SU-DHL-6 (cell line): ENCODE results near the gene TIMM17A.

Experiments used
- H2AFZ ChIP-seq: fragments of 200-600 bp; sonication (generic); 2 replicates; pipeline ENCODE4 v1.6.1; 2014; ENCODE audit warnings: low read depth, mild to moderate bottlenecking, moderate library complexity, mixed read lengths, antibody characterized with exemption, low read length; ENCODE audit not compliant: severe bottlenecking
- H3F3A ChIP-seq: fragments of 200-600 bp; shearing (Covaris generic); 2 replicates; pipeline ENCODE4 v1.6.0; 2016; ENCODE audit warnings: antibody characterized with exemption, mild to moderate bottlenecking; ENCODE audit not compliant: insufficient read depth
- H3K27ac ChIP-seq: fragments of 200-600 bp; sonication (generic); 2 replicates; pipeline ENCODE4 v1.5.1; 2016; ENCODE audit warnings: low read depth, mild to moderate bottlenecking, low read length, moderate library complexity, mixed read lengths
- H3K27me3 ChIP-seq: fragments of 200-600 bp; sonication (generic), shearing (Covaris generic); 2 replicates; pipeline ENCODE4 v1.6.0; 2014; ENCODE audit warnings: mild to moderate bottlenecking, low read length
- H3K36me3 ChIP-seq: fragments of 200-600 bp; sonication (generic); 2 replicates; pipeline ENCODE4 v1.6.1; 2014; ENCODE audit warnings: mild to moderate bottlenecking, low read length, mixed read lengths
- H3K4me2 ChIP-seq: fragments of 300-600, 200-600 bp; shearing (Covaris generic), sonication (generic); 2 replicates; pipeline ENCODE4 v1.6.0; 2014; ENCODE audit warnings: low read length, low read depth, mild to moderate bottlenecking; ENCODE audit not compliant: poor library complexity, severe bottlenecking
- H3K4me3 ChIP-seq: fragments of 200-600 bp; sonication (generic); 2 replicates; pipeline ENCODE4 v1.5.1; 2014; ENCODE audit warnings: antibody characterized with exemption, low read length, mild to moderate bottlenecking, mixed read lengths; ENCODE audit not compliant: insufficient read depth, poor library complexity, severe bottlenecking
- H3K79me2 ChIP-seq: fragments of 200-600 bp; sonication (generic); 2 replicates; pipeline ENCODE4 v1.6.1; 2014; ENCODE audit warnings: mild to moderate bottlenecking, low read length, moderate library complexity; ENCODE audit not compliant: insufficient read depth
- H3K9ac ChIP-seq: fragments of 200-600 bp; sonication (generic); 2 replicates; pipeline ENCODE4 v1.7.0; 2014; ENCODE audit warnings: mild to moderate bottlenecking, low read length
- H3K9me2 ChIP-seq: fragments of 200-600 bp; sonication (generic); replicated peaks from 2 replicates; pipeline ENCODE4 v1.6.1; 2014; ENCODE audit warnings: low read length; ENCODE audit not compliant: insufficient read depth
- H3K9me3 ChIP-seq: fragments of 200-600 bp; sonication (generic); 2 replicates; pipeline ENCODE4 v1.6.1; 2014; ENCODE audit warnings: low read length, mixed read lengths; ENCODE audit not compliant: insufficient read depth
- H4K20me1 ChIP-seq: fragments of 200-600 bp; sonication (generic); 2 replicates; pipeline ENCODE4 v1.6.1; 2014; ENCODE audit warnings: low read depth, mild to moderate bottlenecking, antibody characterized with exemption, low read length, moderate library complexity, mixed read lengths
- EZH2phosphoT487 ChIP-seq: fragments of 200-600 bp; sonication (generic), shearing (Covaris generic); conservative IDR thresholded peaks from 2 replicates; pipeline ENCODE4 v1.6.1; 2018; ENCODE audit warnings: mild to moderate bottlenecking, antibody characterized with exemption, low read length, moderate library complexity, mixed read lengths
- TF ChIP-seq, protein P1 (sequence below): fragments of 200-600 bp; sonication (generic); IDR thresholded peaks from one replicate; pipeline ENCODE4 v1.5.1; 2017; ENCODE audit warnings: antibody characterized with exemption, mild to moderate bottlenecking, low read length, moderate library complexity; ENCODE audit not compliant: insufficient read depth, poor library complexity, severe bottlenecking

Gene TIMM17A

DNA sequence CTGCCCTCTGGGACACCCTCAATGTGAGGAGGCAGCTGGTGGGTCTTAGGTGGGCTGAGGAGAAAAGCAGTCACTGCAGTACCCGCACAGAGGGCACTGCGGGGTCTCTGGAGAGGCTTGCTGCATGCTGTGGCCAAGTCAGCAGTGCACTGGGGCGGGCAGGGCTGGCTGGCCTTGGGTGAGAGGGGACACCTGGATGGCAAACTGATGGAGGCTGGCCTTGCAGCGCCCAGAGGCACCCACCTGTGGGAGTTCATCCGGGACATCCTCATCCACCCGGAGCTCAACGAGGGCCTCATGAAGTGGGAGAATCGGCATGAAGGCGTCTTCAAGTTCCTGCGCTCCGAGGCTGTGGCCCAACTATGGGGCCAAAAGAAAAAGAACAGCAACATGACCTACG lies 58.3 kb downstream of the TIMM17A start:
- Histone ChIP-seq H3K4me3 (no peak overlapping the region), H3F3A (no peaks in the 10 kb centered on the region), H3K9me2 (no peaks in the 10 kb centered on the region), H3K9ac (no peak overlapping the region), H3K36me3 (no peaks in the 10 kb centered on the region), H3K79me2 (no peaks in the 10 kb centered on the region), H3K27ac (no peak overlapping the region), H2AFZ (no peak overlapping the region), H3K27me3 (no peaks in the 10 kb centered on the region), H4K20me1 (no peaks in the 10 kb centered on the region), H3K9me3 (no peaks in the 10 kb centered on the region), H3K4me2 (no peak overlapping the region)
- TF ChIP-seq, protein P1, sequence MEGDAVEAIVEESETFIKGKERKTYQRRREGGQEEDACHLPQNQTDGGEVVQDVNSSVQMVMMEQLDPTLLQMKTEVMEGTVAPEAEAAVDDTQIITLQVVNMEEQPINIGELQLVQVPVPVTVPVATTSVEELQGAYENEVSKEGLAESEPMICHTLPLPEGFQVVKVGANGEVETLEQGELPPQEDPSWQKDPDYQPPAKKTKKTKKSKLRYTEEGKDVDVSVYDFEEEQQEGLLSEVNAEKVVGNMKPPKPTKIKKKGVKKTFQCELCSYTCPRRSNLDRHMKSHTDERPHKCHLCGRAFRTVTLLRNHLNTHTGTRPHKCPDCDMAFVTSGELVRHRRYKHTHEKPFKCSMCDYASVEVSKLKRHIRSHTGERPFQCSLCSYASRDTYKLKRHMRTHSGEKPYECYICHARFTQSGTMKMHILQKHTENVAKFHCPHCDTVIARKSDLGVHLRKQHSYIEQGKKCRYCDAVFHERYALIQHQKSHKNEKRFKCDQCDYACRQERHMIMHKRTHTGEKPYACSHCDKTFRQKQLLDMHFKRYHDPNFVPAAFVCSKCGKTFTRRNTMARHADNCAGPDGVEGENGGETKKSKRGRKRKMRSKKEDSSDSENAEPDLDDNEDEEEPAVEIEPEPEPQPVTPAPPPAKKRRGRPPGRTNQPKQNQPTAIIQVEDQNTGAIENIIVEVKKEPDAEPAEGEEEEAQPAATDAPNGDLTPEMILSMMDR: no peak
- no peak for TF ChIP-seq EZH2phosphoT487

DNA sequence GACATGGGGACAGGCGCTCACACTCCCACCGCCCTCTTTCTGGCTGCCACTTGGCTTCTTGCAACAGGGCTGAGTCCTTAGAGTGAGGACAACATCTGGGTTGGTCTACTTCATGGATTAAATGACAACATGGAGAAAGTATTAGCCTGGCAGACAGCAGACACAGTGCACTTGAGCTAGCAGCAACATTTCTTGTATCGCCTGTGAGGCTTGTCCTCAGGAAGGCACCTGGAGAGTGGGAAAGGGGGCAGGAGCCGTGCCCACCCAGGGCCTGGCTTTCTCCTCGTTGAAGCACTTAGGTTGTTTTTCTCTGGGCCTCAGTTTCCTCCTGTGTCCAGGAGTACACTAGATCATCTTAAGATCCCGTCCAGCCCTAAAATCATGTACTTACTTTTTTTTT lies 58.8 kb downstream of the TIMM17A start:
- Histone ChIP-seq H3K9me2 (no peaks in the 10 kb centered on the region), H3K27me3 (no peaks in the 10 kb centered on the region), H3K9me3 (no peaks in the 10 kb centered on the region), H3K4me2 (no peak overlapping the region), H4K20me1 (no peaks in the 10 kb centered on the region), H3K4me3 (no peak overlapping the region), H3F3A (no peaks in the 10 kb centered on the region), H3K79me2 (no peaks in the 10 kb centered on the region), H3K9ac (no peak overlapping the region), H3K36me3 (no peaks in the 10 kb centered on the region), H3K27ac (no peak overlapping the region), H2AFZ (no peak overlapping the region)
- TF ChIP-seq, protein P1: no peak
- TF ChIP-seq EZH2phosphoT487: no peak

DNA sequence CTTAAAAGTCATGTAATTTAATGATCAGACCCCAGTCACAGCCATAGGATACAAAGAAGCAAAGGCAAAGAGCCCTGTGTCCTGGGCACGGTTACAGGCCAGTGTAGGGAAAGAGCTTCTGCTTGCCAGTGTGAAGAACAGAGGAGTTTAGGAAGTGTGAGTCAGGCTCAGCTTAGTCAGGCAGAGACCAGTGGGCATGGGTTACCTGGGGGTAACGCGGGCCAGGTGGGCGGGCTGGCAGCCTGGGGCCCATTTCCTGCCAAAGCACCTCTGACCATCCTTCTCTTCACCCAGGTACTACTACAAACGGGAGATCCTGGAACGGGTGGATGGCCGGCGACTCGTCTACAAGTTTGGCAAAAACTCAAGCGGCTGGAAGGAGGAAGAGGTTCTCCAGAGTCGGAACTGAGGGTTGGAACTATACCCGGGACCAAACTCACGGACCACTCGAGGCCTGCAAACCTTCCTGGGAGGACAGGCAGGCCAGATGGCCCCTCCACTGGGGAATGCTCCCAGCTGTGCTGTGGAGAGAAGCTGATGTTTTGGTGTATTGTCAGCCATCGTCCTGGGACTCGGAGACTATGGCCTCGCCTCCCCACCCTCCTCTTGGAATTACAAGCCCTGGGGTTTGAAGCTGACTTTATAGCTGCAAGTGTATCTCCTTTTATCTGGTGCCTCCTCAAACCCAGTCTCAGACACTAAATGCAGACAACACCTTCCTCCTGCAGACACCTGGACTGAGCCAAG lies 59.8 kb downstream of the TIMM17A start:
- no peak overlapping the region for H2AFZ ChIP-seq
- H3K9ac ChIP-seq: no peak overlapping the region
- H3K9me2 ChIP-seq: no peaks in the 10 kb centered on the region
- H4K20me1 ChIP-seq: no peaks in the 10 kb centered on the region
- no peaks in the 10 kb centered on the region for H3K27me3 ChIP-seq
- no peaks in the 10 kb centered on the region for H3K36me3 ChIP-seq
- no peaks in the 10 kb centered on the region for H3K79me2 ChIP-seq
- H3F3A ChIP-seq: no peaks in the 10 kb centered on the region
- H3K4me2 ChIP-seq: no peak overlapping the region
- no peaks in the 10 kb centered on the region for H3K9me3 ChIP-seq
- H3K4me3 ChIP-seq: no peak overlapping the region
- TF ChIP-seq, protein P1: no peak
- no peak for TF ChIP-seq EZH2phosphoT487
- H3K27ac ChIP-seq: no peak overlapping the region
